HFF-Myc (cell line): Measurements from ENCODE around the gene SPRR1B.
"Not testable (repeated sequence)": the region's sequence is repeated elsewhere in the genome, so short reads cannot be mapped to it uniquely, and the experiment has no call there.

Experiments used
- DNase-seq: peaks from one replicate; pipeline ENCODE4 v3.0.0-alpha.2; 2011; ENCODE audit warnings: low read depth; ENCODE audit errors: extremely low read depth
- H3K4me3 ChIP-seq: replicated peaks from 2 replicates; pipeline ENCODE4 v1.5.1; 2011; ENCODE audit warnings: low read depth, mild to moderate bottlenecking, control low read depth, low read length
- CTCF ChIP-seq: IDR thresholded peaks from 2 replicates; pipeline ENCODE4 v1.5.1; 2012; ENCODE audit warnings: mild to moderate bottlenecking, low read depth, low read length, control low read depth; ENCODE audit errors: missing control alignments

Gene SPRR1B

GRCh38 chr1:153040950-153041631 lies 10.1 kb downstream of the SPRR1B start, which contains the start of gene SPRR2D:
SPRR2D (minus strand) TSS chr1:153041120; CDS start chr1:153040346, 774 bp downstream.
- DNase-seq, result no peak
- TF ChIP-seq CTCF, result no peak
- H3K4me3 ChIP-seq, result no peak within 1 kb of the TSS

GRCh38 chr1:153049211-153049610 lies 18.2 kb downstream of the SPRR1B start:
- H3K4me3 ChIP-seq, result no peak overlapping the region
- no peak for TF ChIP-seq CTCF
- no peak for DNase-seq

- H3K4me3 ChIP-seq, DNase-seq: not testable (repeated sequence)
Measured at GRCh38 chr1:153056111-153056510, 25.1 kb downstream of the SPRR1B start.

- no peak for TF ChIP-seq CTCF
- no peak within 1 kb of the TSS for H3K4me3 ChIP-seq
- no peak for DNase-seq
Measured at GRCh38 chr1:153057375-153057774, 26.4 kb downstream of the SPRR1B start, which contains the start of gene SPRR2A. SPRR2A (minus strand) TSS chr1:153057512; CDS start chr1:153056735, 777 bp downstream.

- DNase-seq, result no peak
- no peak overlapping the region for H3K4me3 ChIP-seq
- no peak for TF ChIP-seq CTCF
Measured at GRCh38 chr1:153058154-153058553, 27.2 kb downstream of the SPRR1B start.

GRCh38 chr1:153058826-153059784 lies 28.1 kb downstream of the SPRR1B start:
- DNase-seq, result no peak
- TF ChIP-seq CTCF, result no peak
- H3K4me3 ChIP-seq, result no peak overlapping the region

GRCh38 chr1:153070243-153070642 lies 39.2 kb downstream of the SPRR1B start:
- no peak overlapping the region for H3K4me3 ChIP-seq
- no peak for DNase-seq
- TF ChIP-seq CTCF, result no peak
